HepG2 (cell line): ENCODE results near the gene SMC6. TPM values are rescaled to one million over a fixed set of nuclear protein-coding genes. Genes with fewer than 3 reads are reported as not detected.

Source experiments
- ATAC-seq: fragments of 200-7000 bp; cut with Tn5 transposase; 3 replicates; pipeline ENCODE4 v1.9.1; 2020; ENCODE audit warnings: mild to moderate bottlenecking, moderate library complexity
- BruUV-seq: library from RNA; stranded (reverse); fragments of 400-500 nt; replicated peaks from 2 replicates; lab custom pipeline; 2021; lab: Mats Ljungman, UMichigan
- CTCF ChIA-PET: fragments of 300-600 bp; formaldehyde crosslinking; extraction: SDS; loops from one replicate; lab custom pipeline; 2021; ENCODE audit warnings: low total read pairs, inconsistent platforms, low intra/inter-chr PET ratio; lab: Yijun Ruan, JAX
- POLR2A ChIA-PET: fragments of 350-600 bp; sonication (Branson Sonifier 250); formaldehyde crosslinking; loops from one replicate; lab custom pipeline; 2020; ENCODE audit warnings: antibody characterized with exemption, inconsistent platforms; lab: Yijun Ruan, JAX
- DNase-seq: peaks from one replicate; pipeline ENCODE4 v3.0.0-alpha.2; 2015; ENCODE audit warnings: low spot score
- FAIRE-seq: peaks from 3 replicates; lab custom pipeline; 2011; peaks lifted over from hg19 to GRCh38; lab: Jason Lieb, UNC
- H2AFZ ChIP-seq: one replicate; pipeline ENCODE4 v1.6.1; 2011; ENCODE audit warnings: low read length, inconsistent platforms
- H3K27ac ChIP-seq: fragments of 300-600 bp; 3 replicates; pipeline ENCODE4 v1.8.0; 2011; ENCODE audit warnings: mixed run types, mild to moderate bottlenecking, mixed read lengths, low read length, inconsistent platforms; ENCODE audit not compliant: insufficient read depth; ENCODE audit errors: extremely low read length
- H3K27me3 ChIP-seq, 2 experiments: fragments of 200-600 bp in 1 of 2; 2 replicates in 1 of 2; 3 replicates in 1 of 2; pipeline versions ENCODE4 v1.6.0 to v1.8.0; 2011; ENCODE audit warnings: low read length in 2 of 2, mild to moderate bottlenecking in 2 of 2, moderate library complexity in 2 of 2, inconsistent platforms in 1 of 2; ENCODE audit not compliant: insufficient read depth in 2 of 2, control insufficient read depth in 1 of 2
- H3K36me3 ChIP-seq, 2 experiments: fragments of 200-600 bp in 1 of 2; replicated peaks in 1 of 2; 2 replicates in 1 of 2; 3 replicates in 1 of 2; pipeline versions ENCODE4 v1.5.1 to v1.8.0; 2011; ENCODE audit warnings: low read length in 2 of 2, inconsistent platforms in 1 of 2; ENCODE audit not compliant: insufficient read depth in 2 of 2, control insufficient read depth in 1 of 2
- H3K4me1 ChIP-seq: 2 replicates; pipeline ENCODE4 v1.5.1; 2012; ENCODE audit warnings: low read length, inconsistent platforms; ENCODE audit not compliant: insufficient read depth
- H3K4me2 ChIP-seq: 2 replicates; pipeline ENCODE4 v1.6.0; 2011; ENCODE audit warnings: low read depth, low read length, inconsistent platforms
- H3K4me3 ChIP-seq, 3 experiments: fragments of 200-600 bp in 1 of 3; sonication (generic), shearing (Covaris generic) in 1 of 3; replicated peaks in 1 of 3; 2 replicates each; pipeline ENCODE4 v1.5.1; 2011 to 2016; ENCODE audit warnings: low read length in 3 of 3, inconsistent platforms in 2 of 3, low read depth in 2 of 3, mild to moderate bottlenecking in 2 of 3, control low read depth in 1 of 3, mixed read lengths in 1 of 3; ENCODE audit not compliant: insufficient read depth in 1 of 3
- H3K79me2 ChIP-seq: one replicate; pipeline ENCODE4 v1.6.1; 2011; ENCODE audit warnings: low read length, inconsistent platforms; ENCODE audit not compliant: insufficient read depth
- H3K9ac ChIP-seq: 2 replicates; pipeline ENCODE4 v1.6.0; 2011; ENCODE audit warnings: mild to moderate bottlenecking, low read depth, low read length, inconsistent platforms; ENCODE audit not compliant: insufficient read depth
- H3K9me3 ChIP-seq: 2 replicates; pipeline ENCODE4 v1.5.1; 2012; ENCODE audit warnings: mild to moderate bottlenecking, low read length
- H4K20me1 ChIP-seq: 2 replicates; pipeline ENCODE4 v1.6.0; 2011; ENCODE audit warnings: inconsistent platforms, mild to moderate bottlenecking, low read length, moderate library complexity; ENCODE audit not compliant: insufficient read depth
- ELF4 ChIP-seq: sonication (generic); formaldehyde crosslinking; IDR thresholded peaks from 2 replicates; pipeline ENCODE4 v1.5.0; 2020; ENCODE audit warnings: missing genetic modification reagents, mild to moderate bottlenecking, moderate library complexity, borderline replicate concordance
- HNF4G ChIP-seq, 2 experiments: sonication (generic) in 1 of 2; formaldehyde crosslinking in 1 of 2; IDR thresholded peaks; 2 replicates each; pipeline versions ENCODE4 v1.4.0 to v1.6.1; 2011 to 2020; ENCODE audit warnings: borderline replicate concordance in 2 of 2, low read depth in 2 of 2, mild to moderate bottlenecking in 2 of 2, low read length in 1 of 2, missing genetic modification reagents in 1 of 2, moderate library complexity in 1 of 2
- JUN ChIP-seq: sonication (generic); formaldehyde crosslinking; IDR thresholded peaks from 2 replicates; pipeline ENCODE4 v1.4.0; 2020; ENCODE audit warnings: mild to moderate bottlenecking, missing genetic modification reagents
- KDM6A ChIP-seq: IDR thresholded peaks from 2 replicates; pipeline ENCODE4 v1.6.1; 2016; ENCODE audit warnings: low read depth
- SP2 ChIP-seq: sonication (generic); formaldehyde crosslinking; IDR thresholded peaks from 2 replicates; pipeline ENCODE4 v1.5.1; 2020; ENCODE audit warnings: mild to moderate bottlenecking, missing genetic modification reagents
- ZMAT3 ChIP-seq: sonication (generic); formaldehyde crosslinking; conservative IDR thresholded peaks from 2 replicates; pipeline ENCODE4 v1.7.0; 2021; ENCODE audit warnings: missing genetic modification reagents
- ZNF337 ChIP-seq: sonication (generic); formaldehyde crosslinking; IDR thresholded peaks from 2 replicates; pipeline ENCODE4 v1.5.1; 2020; ENCODE audit warnings: missing genetic modification reagents, low read depth, mild to moderate bottlenecking, borderline replicate concordance
- ZNF367 ChIP-seq: sonication (generic); formaldehyde crosslinking; IDR thresholded peaks from 2 replicates; pipeline ENCODE4 v1.4.0; 2020; ENCODE audit warnings: missing genetic modification reagents, borderline replicate concordance
- ZNF792 ChIP-seq: IDR thresholded peaks from 2 replicates; pipeline ENCODE4 v1.6.1; 2016
- ZNF841 ChIP-seq: sonication (generic); formaldehyde crosslinking; IDR thresholded peaks from 2 replicates; pipeline ENCODE4 v1.8.1; 2023; ENCODE audit warnings: missing genetic modification reagents, borderline replicate concordance
- ZNF879 ChIP-seq: sonication (generic); formaldehyde crosslinking; IDR thresholded peaks from 2 replicates; pipeline ENCODE4 v1.8.1; 2023; ENCODE audit warnings: missing genetic modification reagents
- ZSCAN31 ChIP-seq: sonication (generic); formaldehyde crosslinking; IDR thresholded peaks from 2 replicates; pipeline ENCODE4 v1.5.0; 2020; ENCODE audit warnings: low read depth, mild to moderate bottlenecking, missing genetic modification reagents
- WGBS: methylation state at CpG from one replicate; pipeline ENCODE4 v1.1.6; 2017; ENCODE audit warnings: low lambda C conversion rate; 5-methylcytosine and 5-hydroxymethylcytosine counted together
- in situ Hi-C: cut with HindIII; loops from 2 replicates; pipeline ENCODE4 v1.10.0; 2017; ENCODE audit warnings: low pct_unique_long_range_greater_than_20kb; ENCODE audit not compliant: extremely low pct_ligation_motif_present
- intact Hi-C: fragments of 100-400 bp; cut with micrococcal nuclease; formaldehyde crosslinking; loops from one replicate; pipeline ENCODE4 v1.10.0; 2022; ENCODE audit not compliant: unreplicated experiment
- polyA plus RNA-seq, 8 experiments: library from polyadenylated mRNA; depleted of rRNA in 3 of 8; stranded (reverse) in 7 of 8; unstranded in 1 of 8; fragments of >200 nt; fragmentation: Illumina TruSeq in 4 of 8; extraction: Trizol in 4 of 8; gene quantifications; 2 replicates each; pipeline versions ENCODE4 v1.2.1 to v1.2.3, GENCODE V29; 2011 to 2016; ENCODE audit warnings: low read depth in 4 of 8, missing spikeins in 1 of 8, mixed read lengths in 1 of 8; ENCODE audit not compliant: insufficient read depth in 1 of 8
- total RNA-seq, 5 experiments: library from RNA; depleted of rRNA; stranded (reverse); fragments of >200 nt; fragmentation: Illumina TruSeq; extraction: Trizol; gene quantifications; 2 replicates each; pipeline ENCODE4 v1.2.3, GENCODE V29; 2016; ENCODE audit warnings: low read depth in 1 of 5
- TF ChIP-seq, protein P1 (sequence below): sonication (generic); formaldehyde crosslinking; IDR thresholded peaks from 2 replicates; pipeline ENCODE4 v1.4.0; 2020; ENCODE audit warnings: missing genetic modification reagents, mild to moderate bottlenecking, borderline replicate concordance

The SMC6 gene
- total and polyA plus RNA-seq, 2 of the 13 experiments (the other 11 are each of a cell fraction or from before 2014, with no cell fraction given), result 18.9 to 55.3 TPM

- Histone ChIP-seq H4K20me1 (no peaks in the 10 kb centered on the region), H3K27ac (peak overlapping the region; percentile 99), H3K9me3 (no peaks in the 10 kb centered on the region), H2AFZ (peak overlapping the region; percentile 16), H3K4me1 (peaks cover 48% of the 10 kb centered on the region), H3K36me3 (no peaks in the 10 kb centered on the region), H3K4me2 (peak overlapping the region; percentile 65), H3K79me2 (peaks cover 73% of the 10 kb centered on the region), H3K4me3 (peak overlapping the region; percentile 82 to 95 (median 93)), H3K27me3 (no peaks in the 10 kb centered on the region; a peak in 1 of 5 replicates), H3K9ac (peak overlapping the region; percentile 97)
- 1% methylated on average over 39 of the region's 70 CpGs for WGBS
- peak; percentile 63 for DNase-seq
- CTCF ChIA-PET, result no interaction called here
- BruUV-seq, result no TSS peak
- no peak for FAIRE-seq
- intact Hi-C loops, result loop anchor here (2.0 to 5.0 kb wide), 2 partner anchors 34 to 211 kb away; partner anchors contain the start of gene VSNL1
- POLR2A ChIA-PET, result interaction anchor here (1.2 to 1.7 kb wide), 2 partner anchors 28 to 213 kb away, joined by 3 to 5 read pairs; partner anchors contain the start of gene VSNL1
- in situ Hi-C loops, result loop anchor here (10.0 kb wide), 1 partner anchor 208 kb away; the partner anchor contains the start of gene VSNL1
- peak; percentile 90 for ATAC-seq
- TF ChIP-seq ZNF367 (CRISPR knock-in tag) (no peak), HNF4G (IDR thresholded peaks at IDR 0.05; ENCODE audit: borderline replicate concordance, low read depth, low read length) (no peak), HNF4G (CRISPR knock-in tag; IDR thresholded peaks at IDR 0.05; ENCODE audit: borderline replicate concordance, low read depth) (0 out of 2 replicates have a peak, but pooled peaks have one; percentile 24), ZNF879 (CRISPR knock-in tag) (peak; percentile 82; the same call in 1 of the 2 replicates), ELF4 (CRISPR knock-in tag) (no peak), SP2 (CRISPR knock-in tag) (no peak), ZSCAN31 (CRISPR knock-in tag) (0 out of 2 replicates have a peak, but pooled peaks have one; percentile 43), JUN (CRISPR knock-in tag) (0 out of 2 replicates have a peak, but pooled peaks have one; percentile 16), KDM6A (no peak), ZNF337 (CRISPR knock-in tag) (no peak), ZNF841 (CRISPR knock-in tag) (peak; percentile 38; the same call in 1 of the 2 replicates), ZNF792 (CRISPR knock-in tag) (peak; percentile 58), ZMAT3 (CRISPR knock-in tag) (peak; percentile 68; the same call in 1 of the 2 replicates)
- TF ChIP-seq, protein P1, sequence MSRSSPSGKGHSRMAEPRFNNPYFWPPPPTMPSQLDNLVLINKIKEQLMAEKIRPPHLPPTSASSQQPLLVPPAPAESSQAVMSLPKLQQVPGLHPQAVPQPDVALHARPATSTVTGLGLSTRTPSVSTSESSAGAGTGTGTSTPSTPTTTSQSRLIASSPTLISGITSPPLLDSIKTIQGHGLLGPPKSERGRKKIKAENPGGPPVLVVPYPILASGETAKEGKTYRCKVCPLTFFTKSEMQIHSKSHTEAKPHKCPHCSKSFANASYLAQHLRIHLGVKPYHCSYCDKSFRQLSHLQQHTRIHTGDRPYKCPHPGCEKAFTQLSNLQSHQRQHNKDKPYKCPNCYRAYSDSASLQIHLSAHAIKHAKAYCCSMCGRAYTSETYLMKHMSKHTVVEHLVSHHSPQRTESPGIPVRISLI (CRISPR knock-in tag), result no peak
Observed at GRCh38 chr2:17752892-17753802, 463 bp downstream of the SMC6 start.
